GM12892 (cell line): ENCODE data around the gene STARD10.

Experiments used
- POLR2A ChIP-seq: IDR thresholded peaks from 2 replicates; pipeline ENCODE4 v1.6.1; 2011; ENCODE audit warnings: low read depth, low read length, control low read depth
- POLR2AphosphoS5 ChIP-seq: IDR thresholded peaks from 2 replicates; pipeline ENCODE4 v1.6.1; 2011; ENCODE audit warnings: low read depth, low read length, control low read depth
- TAF1 ChIP-seq: IDR thresholded peaks from 2 replicates; pipeline ENCODE4 v1.6.1; 2011; ENCODE audit warnings: low read depth, mild to moderate bottlenecking, control low read depth, low read length, borderline replicate concordance

GRCh38 chr11:72821920-72822799, 28.3 kb upstream of the STARD10 start:
- peak; percentile 65; the same call in 1 of the 2 replicates for TF ChIP-seq POLR2A
- TF ChIP-seq TAF1, result no peak
- TF ChIP-seq POLR2AphosphoS5, result 0 out of 2 replicates have a peak, but pooled peaks have one; percentile 44
